A375 (cell line): Measurements from ENCODE around the gene TBR1. TPM values are rescaled to one million over a fixed set of nuclear protein-coding genes. Genes with fewer than 3 reads are reported as not detected.

Experiments used
- small RNA-seq: library from RNA; depleted of rRNA; stranded (forward); fragments of <200 nt; gene quantifications from one replicate; pipeline ENCODE3, GENCODE V24; 2014
- total RNA-seq: library from RNA; depleted of rRNA; stranded (reverse); fragments of >200 nt; shearing (Covaris generic); gene quantifications from 2 replicates; pipeline ENCODE4 v1.2.3, GENCODE V29; 2014; rRNA removed

The TBR1 gene
- total RNA-seq = not detected in 2 replicates

GRCh38 chr2:161415987-161416707, at the start of gene TBR1:
TBR1 (plus strand) TSS chr2:161416297; CDS start chr2:161416411, 114 bp downstream.

Small RNAs within 50 kb of the gene (small RNA-seq; reads per million reads assigned to genes)
- not detected for gene RNA5SP108

Other genes starting within 250 kb of the TBR1 start
- 87.3 and 96.5 TPM in 2 replicates for gene PSMD14, start 107.9 kb upstream of the TBR1 start, total RNA-seq
- gene SLC4A10, start 208.1 kb downstream of the TBR1 start, total RNA-seq = 0.11 TPM in 1 of 2 replicates, not detected in the other